GM23248 (cell line): ENCODE data around the gene ZNF808.
"Not testable (repeated sequence)": the region's sequence is repeated elsewhere in the genome, so short reads cannot be mapped to it uniquely, and the experiment has no call there.

Experiments used
- EZH2 ChIP-seq: fragments of 200-600 bp; sonication (generic); IDR thresholded peaks from 2 replicates; pipeline ENCODE4 v1.6.1; 2018; ENCODE audit warnings: antibody characterized with exemption, mild to moderate bottlenecking; ENCODE audit not compliant: insufficient read depth, poor library complexity, severe bottlenecking
- EZH2phosphoT487 ChIP-seq: fragments of 200-600 bp; sonication (generic); IDR thresholded peaks from 2 replicates; pipeline ENCODE4 v1.6.1; 2018; ENCODE audit warnings: antibody characterized with exemption, moderate library complexity, mild to moderate bottlenecking, low read depth; ENCODE audit not compliant: insufficient read depth

DNA sequence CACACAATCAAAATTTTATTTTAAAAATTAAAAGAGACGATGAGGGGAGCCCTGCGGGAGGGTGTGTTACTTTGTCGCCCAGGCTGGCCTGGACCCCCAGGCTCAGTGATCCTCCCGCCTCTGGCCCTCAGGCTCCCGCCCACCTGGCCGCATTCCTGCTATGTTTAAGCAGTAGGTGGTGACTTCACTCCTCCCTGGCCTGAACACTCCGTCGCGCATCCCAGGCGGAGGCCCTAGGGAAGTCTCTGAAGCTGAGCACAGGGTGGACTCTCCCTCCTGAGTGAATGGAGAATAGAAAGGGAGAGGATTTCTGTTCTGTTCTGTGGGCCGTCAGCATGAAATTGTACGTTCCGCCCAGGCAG lies 42.2 kb downstream of the ZNF808 start:
- TF ChIP-seq EZH2, EZH2phosphoT487: not testable (repeated sequence)
